Natural killer cell (primary cell): ENCODE data around the gene XIRP1. TPM values are rescaled to one million over a fixed set of nuclear protein-coding genes. Genes with fewer than 3 reads are reported as not detected.

ENCODE experiments used
- ATAC-seq, 3 donors: fragments of 150-1000 bp in 2 of 3; fragments of 200-7000 bp in 1 of 3; cut with Tn5 transposase; 1 replicate in 1 of 3; 2 replicates in 2 of 3; pipeline ENCODE4 v1.10.0; 2021; ENCODE audit warnings: mild to moderate bottlenecking in 2 of 3, moderate library complexity in 2 of 3
- DNase-seq, 2 donors: peaks; one replicate each; pipeline versions ENCODE4 v3.0.0 to v3.0.0-alpha.2; 2013 to 2021; ENCODE audit warnings: mixed read lengths in 1 of 2
- H3K27ac ChIP-seq: one replicate; pipeline ENCODE4 v1.5.1; 2013; ENCODE audit warnings: mild to moderate bottlenecking, low read length
- H3K27me3 ChIP-seq: one replicate; pipeline ENCODE4 v1.6.1; 2013; ENCODE audit warnings: low read length; ENCODE audit not compliant: control insufficient read depth, insufficient read depth
- H3K36me3 ChIP-seq: one replicate; pipeline ENCODE4 v1.6.1; 2013; ENCODE audit warnings: low read length; ENCODE audit not compliant: control insufficient read depth, insufficient read depth
- H3K4me1 ChIP-seq: one replicate; pipeline ENCODE4 v1.6.1; 2013; ENCODE audit warnings: low read length; ENCODE audit not compliant: control insufficient read depth, insufficient read depth
- H3K4me3 ChIP-seq: one replicate; pipeline ENCODE4 v1.5.1; 2013; ENCODE audit warnings: low read length
- H3K9me3 ChIP-seq: one replicate; pipeline ENCODE4 v1.6.1; 2013; ENCODE audit warnings: low read length; ENCODE audit not compliant: control insufficient read depth, insufficient read depth
- H3K27ac Mint-ChIP-seq, 2 donors: one replicate each; pipeline ENCODE4 v1.8.0; 2022; ENCODE audit warnings: mild to moderate bottlenecking in 2 of 2, mixed read lengths in 2 of 2, moderate library complexity in 1 of 2
- H3K27me3 Mint-ChIP-seq, 2 donors: one replicate each; pipeline ENCODE4 v1.8.0; 2022; ENCODE audit warnings: low read depth in 2 of 2, mixed read lengths in 2 of 2
- H3K36me3 Mint-ChIP-seq: one replicate; pipeline ENCODE4 v1.8.0; 2022; ENCODE audit warnings: mixed read lengths
- H3K4me1 Mint-ChIP-seq, 2 donors: one replicate each; pipeline ENCODE4 v1.8.0; 2022; ENCODE audit warnings: mixed read lengths in 2 of 2
- H3K4me3 Mint-ChIP-seq: one replicate; pipeline ENCODE4 v1.8.0; 2022; ENCODE audit warnings: mild to moderate bottlenecking, moderate library complexity, mixed read lengths
- H3K9me3 Mint-ChIP-seq, 2 donors: one replicate each; pipeline ENCODE4 v1.8.0; 2022; ENCODE audit warnings: mixed read lengths in 2 of 2
- WGBS: methylation state at CpG from one replicate; pipeline ENCODE4 v1.1.7; 2013; ENCODE audit warnings: missing lambda C conversion rate; ENCODE audit not compliant: insufficient coverage; 5-methylcytosine and 5-hydroxymethylcytosine counted together
- intact Hi-C: fragments of 100-400 bp; cut with micrococcal nuclease; formaldehyde crosslinking; loops from one replicate; pipeline ENCODE4 v1.14.2; 2022
- total RNA-seq, 4 donors: library from RNA; stranded (reverse); fragments of 120-200 nt in 1 of 4; gene quantifications; one replicate each; pipeline versions ENCODE4 v1.2.3 to v1.2.4, GENCODE V29; 2013 to 2022
- TF ChIP-seq, protein P1 (sequence below): fragments of 200-600 bp; IDR thresholded peaks from one replicate; pipeline ENCODE4 v1.8.0; 2022; ENCODE audit warnings: antibody characterized with exemption

The XIRP1 gene
- total RNA-seq, 3 donors from 2014 or later (not counting 1 experiment from before 2014, with no cell fraction given): 0.14 to 0.40 (median 0.24) TPM

DNA sequence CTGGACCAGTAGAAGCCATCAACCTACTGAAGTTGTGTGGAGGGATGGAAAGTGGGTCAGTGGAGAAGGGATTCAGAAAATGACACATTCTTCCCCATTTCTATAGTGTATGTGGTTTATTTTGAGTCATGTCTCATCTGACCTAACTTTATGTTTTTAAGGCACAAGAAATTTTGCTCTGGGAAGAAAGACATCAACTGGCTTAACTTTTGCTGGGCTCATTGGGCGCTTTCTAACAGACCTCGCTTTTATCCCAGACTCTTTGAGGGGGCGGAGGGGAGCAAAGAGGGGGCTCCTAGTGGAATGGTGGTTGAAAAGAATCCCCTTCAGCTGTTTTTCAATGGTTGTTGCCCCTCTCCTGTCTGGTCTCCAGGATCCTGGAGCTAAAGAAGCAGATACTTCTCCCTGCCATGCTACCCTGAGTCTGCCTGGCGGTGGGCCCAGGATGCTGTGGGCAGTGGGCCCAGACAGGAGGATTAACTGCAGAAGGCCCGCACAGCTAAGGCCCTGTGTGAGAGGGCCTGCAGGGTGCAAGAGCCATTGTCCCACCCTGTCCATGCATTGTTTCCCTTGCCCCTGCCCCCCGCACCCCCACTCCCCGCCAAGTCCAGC, 53.5 kb downstream of the XIRP1 start:
- Histone ChIP-seq H3K4me3 (no peak overlapping the region), H3K4me1 (peaks cover 14% of the 10 kb centered on the region)
- WGBS: 100% methylated on average over 6 of the region's 7 CpGs

DNA sequence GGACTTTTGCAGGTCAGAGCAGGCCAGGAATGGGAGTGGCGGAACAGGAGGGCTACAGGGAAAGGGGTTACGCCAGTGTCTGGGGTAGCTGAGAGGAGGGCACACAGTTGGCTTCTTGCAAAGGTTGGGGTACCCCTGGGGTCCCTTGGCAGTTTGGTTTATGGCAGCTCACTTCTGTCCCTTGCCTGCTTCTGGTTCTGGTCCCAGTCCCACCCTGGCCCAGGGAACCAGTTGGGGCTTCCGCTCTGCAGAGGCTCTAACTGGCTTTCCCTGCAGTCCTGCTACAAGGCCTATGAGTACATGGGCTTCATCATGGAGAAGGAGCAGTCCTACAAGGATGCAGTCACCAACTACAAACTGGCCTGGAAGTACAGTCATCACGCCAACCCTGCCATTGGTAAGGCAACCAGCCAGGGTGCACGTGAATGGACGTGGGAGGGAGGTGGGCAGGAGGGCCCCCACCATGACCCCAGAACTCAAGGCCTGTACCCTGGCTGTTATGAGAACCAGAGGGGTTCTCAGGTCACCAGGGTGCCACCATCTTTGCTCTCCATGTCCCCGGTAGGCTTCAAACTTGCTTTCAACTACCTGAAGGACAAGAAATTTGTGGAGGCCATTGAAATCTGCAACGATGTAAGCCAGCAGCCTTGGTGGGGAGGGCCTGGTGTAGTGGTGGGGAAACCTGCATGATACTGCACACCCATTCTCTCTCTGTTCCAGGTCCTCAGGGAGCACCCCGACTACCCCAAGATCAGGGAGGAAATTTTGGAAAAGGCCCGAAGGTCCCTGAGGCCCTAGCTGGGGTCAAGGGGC, 54.2 kb downstream of the XIRP1 start:
- peak overlapping the region; percentile 51 for H3K4me3 Mint-ChIP-seq
- TF ChIP-seq, protein P1, sequence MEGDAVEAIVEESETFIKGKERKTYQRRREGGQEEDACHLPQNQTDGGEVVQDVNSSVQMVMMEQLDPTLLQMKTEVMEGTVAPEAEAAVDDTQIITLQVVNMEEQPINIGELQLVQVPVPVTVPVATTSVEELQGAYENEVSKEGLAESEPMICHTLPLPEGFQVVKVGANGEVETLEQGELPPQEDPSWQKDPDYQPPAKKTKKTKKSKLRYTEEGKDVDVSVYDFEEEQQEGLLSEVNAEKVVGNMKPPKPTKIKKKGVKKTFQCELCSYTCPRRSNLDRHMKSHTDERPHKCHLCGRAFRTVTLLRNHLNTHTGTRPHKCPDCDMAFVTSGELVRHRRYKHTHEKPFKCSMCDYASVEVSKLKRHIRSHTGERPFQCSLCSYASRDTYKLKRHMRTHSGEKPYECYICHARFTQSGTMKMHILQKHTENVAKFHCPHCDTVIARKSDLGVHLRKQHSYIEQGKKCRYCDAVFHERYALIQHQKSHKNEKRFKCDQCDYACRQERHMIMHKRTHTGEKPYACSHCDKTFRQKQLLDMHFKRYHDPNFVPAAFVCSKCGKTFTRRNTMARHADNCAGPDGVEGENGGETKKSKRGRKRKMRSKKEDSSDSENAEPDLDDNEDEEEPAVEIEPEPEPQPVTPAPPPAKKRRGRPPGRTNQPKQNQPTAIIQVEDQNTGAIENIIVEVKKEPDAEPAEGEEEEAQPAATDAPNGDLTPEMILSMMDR: no peak
- Histone ChIP-seq H3K27ac (no peak overlapping the region), H3K9me3 (no peaks in the 10 kb centered on the region), H3K4me3 (no peak overlapping the region), H3K4me1 (peaks cover 14% of the 10 kb centered on the region), H3K36me3 (peaks cover 18% of the 10 kb centered on the region), H3K27me3 (no peaks in the 10 kb centered on the region)
- H3K9me3 Mint-ChIP-seq: no peaks in the 10 kb centered on the region
- ATAC-seq (peak in 1 of 3 donors; percentile 6), DNase-seq (no peak)
- H3K4me1 Mint-ChIP-seq: peaks cover 5 to 13% of the 10 kb centered on the region in 2 donors
- no peaks in the 10 kb centered on the region for H3K27me3 Mint-ChIP-seq
- peak overlapping the region; percentile 20 to 84 for H3K27ac Mint-ChIP-seq
- intact Hi-C loops: no loop called here
- 89% methylated on average over 10 of the region's 10 CpGs for WGBS
- peaks cover 5% of the 10 kb centered on the region for H3K36me3 Mint-ChIP-seq

More for the DNA sequence above, 53.5 kb downstream of the XIRP1 start:
- H3K27me3 Mint-ChIP-seq: no peaks in the 10 kb centered on the region
- peaks cover 5 to 13% of the 10 kb centered on the region in 2 donors for H3K4me1 Mint-ChIP-seq
- Histone ChIP-seq H3K9me3 (no peaks in the 10 kb centered on the region), H3K36me3 (peaks cover 25% of the 10 kb centered on the region), H3K27me3 (no peaks in the 10 kb centered on the region), H3K27ac (no peak overlapping the region)
- intact Hi-C loops: no loop called here
- peak overlapping the region; percentile 20 to 84 for H3K27ac Mint-ChIP-seq
- ATAC-seq (no peak), DNase-seq (no peak)
- H3K36me3 Mint-ChIP-seq: peaks cover 5% of the 10 kb centered on the region
- TF ChIP-seq, protein P1: no peak
- peak overlapping the region; percentile 13 for H3K4me3 Mint-ChIP-seq
- H3K9me3 Mint-ChIP-seq: no peaks in the 10 kb centered on the region

DNA sequence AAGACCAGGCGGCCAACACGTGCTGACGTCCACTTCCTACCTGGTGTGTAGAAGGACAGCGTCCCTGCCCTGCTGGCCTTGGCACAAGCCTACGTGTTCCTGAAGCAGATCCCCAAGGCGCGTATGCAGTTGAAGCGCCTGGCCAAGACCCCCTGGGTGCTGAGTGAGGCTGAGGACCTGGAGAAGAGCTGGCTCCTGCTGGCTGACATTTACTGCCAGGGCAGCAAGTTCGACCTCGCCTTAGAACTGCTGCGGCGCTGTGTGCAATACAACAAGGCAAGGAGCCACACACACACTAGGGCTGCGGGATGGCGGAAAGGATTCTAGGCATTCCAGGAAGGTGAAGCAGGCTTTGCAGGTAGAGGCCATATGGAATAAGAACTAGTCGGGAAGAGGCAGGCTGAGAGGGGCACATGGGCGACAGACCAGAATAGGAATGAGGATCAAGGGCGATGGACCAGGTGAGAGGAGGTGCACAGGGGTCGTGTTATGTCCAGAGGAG, 54.9 kb downstream of the XIRP1 start:
- no peak for DNase-seq
- Mint-ChIP-seq H3K4me3 (peak overlapping the region; percentile 51), H3K27ac (peak overlapping the region in 1 of 2 donors; percentile 84), H3K36me3 (peaks cover 5% of the 10 kb centered on the region), H3K4me1 (peaks cover 5 to 13% of the 10 kb centered on the region in 2 donors), H3K27me3 (no peaks in the 10 kb centered on the region), H3K9me3 (no peaks in the 10 kb centered on the region)
- Histone ChIP-seq H3K9me3 (no peaks in the 10 kb centered on the region), H3K27ac (no peak overlapping the region), H3K4me1 (peaks cover 14% of the 10 kb centered on the region), H3K36me3 (peaks cover 11% of the 10 kb centered on the region), H3K4me3 (no peak overlapping the region), H3K27me3 (no peaks in the 10 kb centered on the region)
- TF ChIP-seq, protein P1: no peak
- 96% methylated on average over 18 of the region's 18 CpGs for WGBS
- intact Hi-C loops: no loop called here
- ATAC-seq: peak in 1 of 3 donors; percentile 3
